ENCODE results near the gene CSNK2A1. TPM values are rescaled to one million over a fixed set of nuclear protein-coding genes. Genes with fewer than 3 reads are reported as not detected.

CSNK2A1 gene
- total RNA-seq, 1 experiment from 2014 or later, result 229 TPM

DNA sequence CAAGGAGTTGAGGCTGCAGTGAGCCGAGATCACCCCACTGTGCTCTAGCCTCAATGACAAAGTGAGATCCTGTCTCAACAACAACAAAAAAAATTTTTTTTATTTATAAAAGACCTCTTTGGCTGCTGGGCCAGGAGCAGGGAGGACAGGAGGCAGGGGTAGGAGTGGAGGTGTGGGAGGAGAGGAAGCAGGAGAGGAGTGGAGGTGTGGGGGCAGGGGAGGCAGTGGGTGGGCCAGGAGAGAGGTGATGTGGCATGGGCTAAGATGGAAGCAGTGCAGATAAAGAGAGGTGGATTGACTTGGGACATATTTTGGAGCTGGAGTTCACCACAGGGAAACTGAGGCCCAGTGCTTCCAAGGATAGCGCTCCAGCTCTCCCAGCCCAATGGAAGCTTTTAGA is 13.4 kb upstream of the CSNK2A1 start:
- Histone ChIP-seq H3K23me2 (ENCODE audit: insufficient read length, low read depth, low read length, poor library complexity, severe bottlenecking) (no peaks in the 10 kb centered on the region), H3K27me3 (ENCODE audit: insufficient read depth, low read length) (no peaks in the 10 kb centered on the region), H3K56ac (ENCODE audit: insufficient read length, low read depth, low read length) (no peak overlapping the region), H3K9ac (ENCODE audit: extremely low read depth, insufficient read length, low read length) (no peak overlapping the region), H2BK5ac (ENCODE audit: insufficient read length, low read length) (no peak overlapping the region), H3K4me1 (ENCODE audit: insufficient read depth, low read length) (no peaks in the 10 kb centered on the region), H2AK5ac (ENCODE audit: insufficient read length, low read length) (no peak overlapping the region), H3T11ph (ENCODE audit: low read length) (no peak overlapping the region), H3K4ac (ENCODE audit: low read depth, low read length) (no peak overlapping the region), H2BK15ac (ENCODE audit: low read depth, low read length) (no peak overlapping the region), H3K79me2 (ENCODE audit: insufficient read depth, low read length) (no peaks in the 10 kb centered on the region), H3K18ac (ENCODE audit: insufficient read length, low read depth, low read length) (no peak overlapping the region), H2BK120ac (ENCODE audit: low read depth, low read length, poor library complexity, severe bottlenecking) (no peak overlapping the region), H3K79me1 (ENCODE audit: insufficient read depth, low read depth, low read length, poor library complexity, severe bottlenecking) (no peaks in the 10 kb centered on the region), H4K5ac (ENCODE audit: insufficient read length, low read depth, low read length) (no peak overlapping the region), H2BK12ac (ENCODE audit: insufficient read length, low read depth, low read length) (no peak overlapping the region), H4K91ac (ENCODE audit: insufficient read length, low read depth, low read length) (no peak overlapping the region), H3K27ac (ENCODE audit: insufficient read length, low read depth, low read length) (no peak overlapping the region), H3K23ac (ENCODE audit: insufficient read length, low read depth, low read length) (no peak overlapping the region), H3K9me3 (ENCODE audit: control insufficient read depth, low read depth, low read length) (no peaks in the 10 kb centered on the region), H4K20me1 (ENCODE audit: control insufficient read depth, insufficient read depth, insufficient read length) (no peaks in the 10 kb centered on the region), H4K8ac (replicated peaks; ENCODE audit: insufficient read length, low read depth, low read length) (no peak overlapping the region), H2BK20ac (ENCODE audit: low read depth, low read length, poor library complexity, severe bottlenecking) (no peak overlapping the region), H3K4me2 (ENCODE audit: insufficient read depth, insufficient read length, low read length) (no peak overlapping the region), H2AFZ (ENCODE audit: low read length) (no peak overlapping the region), H3K14ac (ENCODE audit: insufficient read depth, low read length) (no peak overlapping the region)
- TF ChIP-seq, protein P1, sequence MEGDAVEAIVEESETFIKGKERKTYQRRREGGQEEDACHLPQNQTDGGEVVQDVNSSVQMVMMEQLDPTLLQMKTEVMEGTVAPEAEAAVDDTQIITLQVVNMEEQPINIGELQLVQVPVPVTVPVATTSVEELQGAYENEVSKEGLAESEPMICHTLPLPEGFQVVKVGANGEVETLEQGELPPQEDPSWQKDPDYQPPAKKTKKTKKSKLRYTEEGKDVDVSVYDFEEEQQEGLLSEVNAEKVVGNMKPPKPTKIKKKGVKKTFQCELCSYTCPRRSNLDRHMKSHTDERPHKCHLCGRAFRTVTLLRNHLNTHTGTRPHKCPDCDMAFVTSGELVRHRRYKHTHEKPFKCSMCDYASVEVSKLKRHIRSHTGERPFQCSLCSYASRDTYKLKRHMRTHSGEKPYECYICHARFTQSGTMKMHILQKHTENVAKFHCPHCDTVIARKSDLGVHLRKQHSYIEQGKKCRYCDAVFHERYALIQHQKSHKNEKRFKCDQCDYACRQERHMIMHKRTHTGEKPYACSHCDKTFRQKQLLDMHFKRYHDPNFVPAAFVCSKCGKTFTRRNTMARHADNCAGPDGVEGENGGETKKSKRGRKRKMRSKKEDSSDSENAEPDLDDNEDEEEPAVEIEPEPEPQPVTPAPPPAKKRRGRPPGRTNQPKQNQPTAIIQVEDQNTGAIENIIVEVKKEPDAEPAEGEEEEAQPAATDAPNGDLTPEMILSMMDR (conservative IDR thresholded peaks at IDR 0.05), result no peak
- H3K4me1 Mint-ChIP-seq, result peaks cover 8 to 13% of the 10 kb centered on the region in 2 experiments
- peaks cover 14% of the 10 kb centered on the region for H3K27me3 Mint-ChIP-seq (ENCODE audit: low read depth)
- WGBS (ENCODE audit: extremely low coverage, insufficient read length, low lambda C conversion rate), result no CpG with 5 or more reads among the region's 2 CpGs
- H3K27ac Mint-ChIP-seq, result no peak overlapping the region
- H3K9me3 Mint-ChIP-seq, result no peaks in the 10 kb centered on the region; a peak in 1 of 5 replicates
- no peaks in the 10 kb centered on the region for H3K36me3 Mint-ChIP-seq (ENCODE audit: insufficient read depth in 1 of 3, low read depth in 3 of 3)
- no peak overlapping the region for H3K4me3 Mint-ChIP-seq
- no peak for DNase-seq
